Stimulated activated naive B cell treated with anti-CD40 and anti-IgM and Interleukin-4, amounts not matched to agents 10 μg/mL and 1 μg/mL and 100 μg/mL, for 72 hours (primary cell): ENCODE measurements around the gene MFAP2.
A peak's percentile ranks its signal among the peaks of the same experiment; 100 is the strongest.

Experiments used
- ATAC-seq, 2 donors: fragments of 150-1000 bp; cut with Tn5 transposase; replicated peaks; 2 replicates each; pipeline ENCODE4 v1.10.0; 2021; ENCODE audit warnings: moderate library complexity in 1 of 2
- DNase-seq: peaks from one replicate; pipeline ENCODE4 v3.0.0; 2021
- H3K27ac Mint-ChIP-seq: one replicate; pipeline ENCODE4 v1.8.0; 2022; ENCODE audit warnings: mild to moderate bottlenecking, mixed read lengths
- H3K27me3 Mint-ChIP-seq, 2 donors: one replicate each; pipeline ENCODE4 v1.8.0; 2022; ENCODE audit warnings: mixed read lengths in 2 of 2
- H3K36me3 Mint-ChIP-seq, 2 donors: one replicate each; pipeline ENCODE4 v1.8.0; 2022; ENCODE audit warnings: mixed read lengths in 2 of 2, mild to moderate bottlenecking in 1 of 2
- H3K4me1 Mint-ChIP-seq, 2 donors: one replicate each; pipeline ENCODE4 v1.8.0; 2022; ENCODE audit warnings: mixed read lengths in 2 of 2, mild to moderate bottlenecking in 1 of 2
- H3K4me3 Mint-ChIP-seq, 2 donors: one replicate each; pipeline ENCODE4 v1.8.0; 2022; ENCODE audit warnings: mild to moderate bottlenecking in 2 of 2, mixed read lengths in 2 of 2, moderate library complexity in 1 of 2
- H3K9me3 Mint-ChIP-seq, 2 donors: one replicate each; pipeline ENCODE4 v1.8.0; 2022; ENCODE audit warnings: mixed read lengths in 2 of 2, mild to moderate bottlenecking in 1 of 2

The MFAP2 gene

DNA sequence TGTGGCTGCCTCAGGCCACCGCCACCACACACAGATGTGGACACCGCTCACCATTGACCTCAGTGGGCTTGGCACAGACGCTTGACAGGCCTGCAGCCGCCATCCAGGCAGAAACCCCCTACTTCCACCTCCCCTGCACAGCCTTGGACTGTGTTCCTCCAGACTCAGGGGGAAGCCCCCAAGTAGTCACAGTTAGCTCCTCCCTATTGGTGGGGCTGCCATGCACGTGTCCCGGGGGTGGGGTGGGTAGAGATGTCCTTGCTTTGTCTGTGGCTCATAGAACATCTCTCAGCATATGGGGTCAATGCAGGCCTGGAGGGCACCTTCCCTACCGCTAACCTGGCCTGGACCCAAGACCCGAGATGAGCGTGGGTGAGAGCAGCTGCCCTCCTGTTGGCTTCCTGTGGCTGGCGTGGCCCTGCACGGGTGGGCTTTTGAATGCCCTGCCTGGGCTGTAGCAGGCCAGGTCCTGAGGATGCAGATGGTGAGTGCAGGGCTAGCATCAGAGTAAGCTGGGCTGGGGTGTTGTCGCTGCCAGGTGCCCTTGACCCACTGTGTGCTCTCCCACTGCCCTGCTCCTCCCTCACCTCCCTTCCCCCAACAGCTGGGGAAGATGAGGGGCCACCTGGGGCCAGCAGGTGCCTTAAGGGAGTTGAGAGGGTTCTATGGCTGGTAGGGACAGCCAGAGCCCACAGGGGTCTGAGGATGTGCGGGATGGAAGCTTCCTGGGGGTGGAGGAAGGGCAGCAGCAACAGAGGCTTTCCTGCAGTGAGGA, 52.5 kb downstream of the MFAP2 start:
- Mint-ChIP-seq H3K36me3 (peaks cover 4 to 20% of the 10 kb centered on the region in 2 donors), H3K9me3 (no peaks in the 10 kb centered on the region), H3K27ac (no peak overlapping the region), H3K4me3 (no peak overlapping the region), H3K27me3 (no peaks in the 10 kb centered on the region), H3K4me1 (peaks cover 10 to 18% of the 10 kb centered on the region in 2 donors)
- ATAC-seq, result peak; percentile 36 to 68
- no peak for DNase-seq

DNA sequence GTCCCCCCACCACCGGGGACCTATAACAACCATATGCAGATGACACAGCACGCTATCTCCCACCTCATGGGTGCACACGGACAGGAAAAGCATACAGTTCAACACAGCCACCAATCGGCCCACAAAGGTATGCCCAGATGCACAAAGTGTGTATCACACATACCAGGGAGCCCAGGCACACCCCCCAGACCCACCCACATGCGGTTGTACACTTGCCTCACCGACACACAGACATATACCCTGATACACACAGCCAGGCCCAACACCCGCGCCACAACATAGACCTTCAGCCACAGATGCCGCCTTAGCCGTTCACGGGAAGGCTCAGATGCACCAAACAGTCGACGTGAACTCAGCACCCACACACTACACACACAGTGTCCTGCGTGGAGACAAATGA, 53.2 kb downstream of the MFAP2 start:
- H3K4me3 Mint-ChIP-seq, result no peak overlapping the region
- DNase-seq (no peak), ATAC-seq (no peak)
- no peaks in the 10 kb centered on the region for H3K27me3 Mint-ChIP-seq
- peaks cover 15 to 23% of the 10 kb centered on the region in 2 donors for H3K4me1 Mint-ChIP-seq
- H3K36me3 Mint-ChIP-seq, result peaks cover 4 to 17% of the 10 kb centered on the region in 2 donors
- no peaks in the 10 kb centered on the region for H3K9me3 Mint-ChIP-seq
- H3K27ac Mint-ChIP-seq, result no peak overlapping the region

DNA sequence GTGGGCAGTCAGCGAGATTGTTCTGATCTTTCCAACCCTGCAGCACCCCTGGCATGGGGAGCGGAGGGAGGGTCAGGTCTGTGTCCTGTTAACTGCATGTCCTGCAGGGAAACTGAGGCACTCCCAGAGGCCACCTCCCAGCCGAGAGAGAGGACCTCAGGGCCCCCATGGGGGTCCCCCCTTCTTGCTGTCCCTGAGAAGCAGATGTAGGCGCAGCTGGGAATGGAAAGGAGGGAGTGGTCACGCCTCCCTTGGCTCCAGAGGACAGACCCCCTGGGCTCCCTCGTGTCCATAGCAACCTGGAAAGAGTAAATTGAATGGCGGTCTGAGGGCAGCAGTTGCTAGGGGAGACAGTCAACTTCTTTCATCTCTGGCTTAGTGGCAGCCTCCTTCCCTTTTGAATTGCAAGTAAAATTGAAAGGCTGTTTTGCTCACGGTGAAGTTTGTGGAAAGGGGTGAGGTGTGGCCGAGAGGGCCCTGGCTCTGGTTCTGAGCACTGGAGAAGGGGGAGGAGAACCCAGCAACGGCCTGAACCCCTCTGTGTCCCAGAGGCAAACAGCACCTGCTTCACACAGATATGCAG, 53.8 kb downstream of the MFAP2 start:
- DNase-seq, result no peak

DNA sequence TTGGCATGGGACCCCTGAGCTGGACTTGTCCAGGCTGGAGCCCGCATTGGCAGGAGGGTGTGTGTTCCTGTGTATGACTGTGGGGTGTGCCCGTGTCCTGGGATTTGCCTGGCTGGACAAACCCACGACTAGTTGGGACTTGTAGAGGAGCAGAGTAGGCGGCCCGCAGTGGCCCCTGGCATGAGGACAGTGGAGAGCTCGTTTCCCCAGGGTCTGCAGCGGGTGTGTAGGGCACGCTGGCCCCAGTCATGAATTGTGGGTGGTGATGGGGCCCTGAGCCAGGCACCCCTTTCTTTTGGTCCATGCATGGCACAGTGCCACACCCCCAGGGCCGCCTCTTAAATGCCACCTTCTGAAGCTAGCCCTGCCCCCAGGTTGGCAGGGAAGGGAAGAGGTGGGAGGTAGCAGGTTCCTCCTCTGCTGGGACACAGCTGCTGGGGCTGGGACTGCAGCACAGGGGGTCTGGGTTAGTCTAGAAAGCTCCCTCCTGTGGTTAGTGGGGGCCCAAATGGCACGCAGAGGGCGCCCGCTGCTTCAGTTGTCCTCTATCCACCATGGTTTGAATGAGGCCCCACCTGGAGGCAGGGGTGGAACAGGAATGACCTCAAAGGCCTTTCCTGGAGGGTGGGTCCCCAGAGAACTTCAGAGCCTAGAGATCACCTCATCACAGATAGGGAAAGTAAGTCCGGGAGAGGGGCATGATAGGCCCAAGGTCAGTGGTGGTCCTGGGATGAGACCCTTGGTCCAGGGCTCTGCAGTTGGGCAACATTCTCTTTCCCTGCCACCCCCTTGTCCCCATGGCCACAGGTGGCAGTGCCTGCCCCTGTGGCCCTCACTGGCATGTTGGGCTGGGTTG, 54.6 kb downstream of the MFAP2 start:
- Mint-ChIP-seq H3K27ac (no peak overlapping the region), H3K27me3 (peaks cover 4 to 8% of the 10 kb centered on the region in 2 donors), H3K36me3 (peaks cover 2 to 10% of the 10 kb centered on the region in 2 donors), H3K9me3 (no peaks in the 10 kb centered on the region), H3K4me1 (peaks cover 27 to 32% of the 10 kb centered on the region in 2 donors), H3K4me3 (no peak overlapping the region)
- no peak for DNase-seq
- no peak for ATAC-seq

More for the DNA sequence above, 53.8 kb downstream of the MFAP2 start:
- Mint-ChIP-seq H3K27me3 (peaks cover under 1 to 4% of the 10 kb centered on the region in 2 donors), H3K4me3 (no peak overlapping the region), H3K4me1 (peaks cover 22 to 27% of the 10 kb centered on the region in 2 donors), H3K27ac (no peak overlapping the region), H3K36me3 (peaks cover 3 to 14% of the 10 kb centered on the region in 2 donors), H3K9me3 (no peaks in the 10 kb centered on the region)
- ATAC-seq, result no peak

DNA sequence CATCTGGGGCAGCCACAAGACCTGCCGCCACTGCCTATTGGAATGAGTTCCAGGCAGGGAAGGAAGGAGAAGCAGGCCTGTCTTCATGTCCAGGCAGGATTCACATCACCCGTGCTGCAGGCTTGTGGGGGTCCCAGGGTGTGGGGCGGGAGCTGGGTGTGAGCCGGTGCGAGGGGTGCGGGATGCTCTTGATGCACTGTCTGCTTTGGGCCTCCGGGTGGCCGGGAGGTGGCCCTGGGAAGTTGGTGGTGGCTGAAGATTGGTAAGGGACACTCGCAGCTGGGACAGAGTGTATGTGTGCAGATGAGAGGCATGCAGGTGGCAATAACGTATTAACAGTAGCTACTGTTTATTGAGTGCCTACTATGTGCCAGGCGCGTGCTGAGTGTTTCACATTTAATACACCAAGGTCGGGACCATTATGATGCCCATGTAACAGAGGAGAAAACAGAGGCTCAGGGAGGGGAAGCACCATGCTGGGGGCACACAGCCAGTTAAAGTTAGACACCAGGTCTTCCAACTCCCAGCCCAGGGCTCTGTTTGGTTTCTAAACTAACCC, 55.4 kb downstream of the MFAP2 start:
- peaks cover 27 to 32% of the 10 kb centered on the region in 2 donors for H3K4me1 Mint-ChIP-seq
- no peaks in the 10 kb centered on the region for H3K9me3 Mint-ChIP-seq
- peaks cover 4 to 8% of the 10 kb centered on the region in 2 donors for H3K27me3 Mint-ChIP-seq
- H3K27ac Mint-ChIP-seq, result no peak overlapping the region
- H3K4me3 Mint-ChIP-seq, result no peak overlapping the region
- H3K36me3 Mint-ChIP-seq, result peaks cover under 1 to 2% of the 10 kb centered on the region in 2 donors
- no peak for DNase-seq
- no peak for ATAC-seq
